EH (cell line): ENCODE measurements around the gene CHCHD6.

Source experiments
- DNase-seq: peaks from one replicate; pipeline ENCODE4 v3.0.0-alpha.2; 2015; ENCODE audit warnings: low read depth

CHCHD6 gene

GRCh38 chr3:126959921-126960603, 256.0 kb downstream of the CHCHD6 start:
- DNase-seq: peak; percentile 78

GRCh38 chr3:126960604-126960995, 256.6 kb downstream of the CHCHD6 start:
- DNase-seq: no peak

- peak; percentile 62 for DNase-seq
Observed at GRCh38 chr3:126961191-126961790, 257.3 kb downstream of the CHCHD6 start.

GRCh38 chr3:126961791-126962461, 257.9 kb downstream of the CHCHD6 start:
- DNase-seq: no peak

GRCh38 chr3:126962756-126963155, 258.7 kb downstream of the CHCHD6 start:
- no peak for DNase-seq

- no peak for DNase-seq
Observed at GRCh38 chr3:126963261-126964190, 259.5 kb downstream of the CHCHD6 start.

- no peak for DNase-seq
Observed at GRCh38 chr3:126964261-126964660, 260.2 kb downstream of the CHCHD6 start.

- no peak for DNase-seq
Observed at GRCh38 chr3:126964950-126965349, 260.9 kb downstream of the CHCHD6 start.

GRCh38 chr3:126965526-126966080, 261.6 kb downstream of the CHCHD6 start:
- DNase-seq: no peak

GRCh38 chr3:126967386-126967785, 263.3 kb downstream of the CHCHD6 start:
- no peak for DNase-seq

GRCh38 chr3:126968391-126969390, 264.7 kb downstream of the CHCHD6 start:
- DNase-seq: no peak

- no peak for DNase-seq
Observed at GRCh38 chr3:126969586-126969985, 265.5 kb downstream of the CHCHD6 start.

GRCh38 chr3:126970101-126970500, 266.1 kb downstream of the CHCHD6 start:
- DNase-seq: no peak

- no peak for DNase-seq
Observed at GRCh38 chr3:126970921-126971320, 266.9 kb downstream of the CHCHD6 start.

- peak; percentile 55 for DNase-seq
Observed at GRCh38 chr3:126971891-126972351, 267.9 kb downstream of the CHCHD6 start.

- DNase-seq: no peak
Observed at GRCh38 chr3:126972866-126973265, 268.8 kb downstream of the CHCHD6 start.

- DNase-seq: no peak
Observed at GRCh38 chr3:126973814-126974213, 269.8 kb downstream of the CHCHD6 start.

GRCh38 chr3:126974756-126975155, 270.7 kb downstream of the CHCHD6 start:
- no peak for DNase-seq

GRCh38 chr3:126976906-126977305, 272.9 kb downstream of the CHCHD6 start:
- no peak for DNase-seq

GRCh38 chr3:126977821-126978220, 273.8 kb downstream of the CHCHD6 start:
- DNase-seq: no peak

- DNase-seq: no peak
Observed at GRCh38 chr3:126978291-126978690, 274.3 kb downstream of the CHCHD6 start.
